CD14-positive monocyte (primary cell): ENCODE results near the gene CDK16. TPM values are rescaled to one million over a fixed set of nuclear protein-coding genes. Genes with fewer than 3 reads are reported as not detected.
A peak's percentile ranks its signal among the peaks of the same experiment; 100 is the strongest.

Experiments used
- DNase-seq, 3 donors: peaks; one replicate each; pipeline ENCODE4 v3.0.0-alpha.2; 2011 to 2022
- H2AFZ ChIP-seq: 2 replicates; pipeline ENCODE4 v1.6.0; 2012; ENCODE audit warnings: mild to moderate bottlenecking, low read depth, low read length, inconsistent platforms; ENCODE audit not compliant: insufficient read depth, poor library complexity, severe bottlenecking
- H3K27ac ChIP-seq, 2 donors: 1 replicate in 1 of 2; 2 replicates in 1 of 2; pipeline ENCODE4 v1.5.1; 2012 to 2013; ENCODE audit warnings: low read length in 2 of 2, control low read depth in 1 of 2, inconsistent platforms in 1 of 2, low read depth in 1 of 2, mild to moderate bottlenecking in 1 of 2
- H3K27me3 ChIP-seq, 2 donors: one replicate each; pipeline versions ENCODE4 v1.6.0 to v1.6.1; 2011 to 2013; ENCODE audit warnings: low read length in 2 of 2; ENCODE audit not compliant: control insufficient read depth in 2 of 2, insufficient read depth in 2 of 2
- H3K36me3 ChIP-seq, 2 donors: replicated peaks in 1 of 2; 1 replicate in 1 of 2; 2 replicates in 1 of 2; pipeline versions ENCODE4 v1.5.1 to v1.6.1; 2012 to 2013; ENCODE audit warnings: low read length in 2 of 2, control low read depth in 1 of 2, inconsistent platforms in 1 of 2, mild to moderate bottlenecking in 1 of 2; ENCODE audit not compliant: insufficient read depth in 2 of 2, control insufficient read depth in 1 of 2
- H3K4me1 ChIP-seq, 2 donors: 1 replicate in 1 of 2; 2 replicates in 1 of 2; pipeline versions ENCODE4 v1.5.1 to v1.6.1; 2012 to 2013; ENCODE audit warnings: low read length in 2 of 2, control low read depth in 1 of 2, inconsistent platforms in 1 of 2, mild to moderate bottlenecking in 1 of 2, moderate library complexity in 1 of 2; ENCODE audit not compliant: insufficient read depth in 2 of 2, control insufficient read depth in 1 of 2
- H3K4me2 ChIP-seq: replicated peaks from 2 replicates; pipeline ENCODE3; 2012; ENCODE audit warnings: low read length, moderate library complexity, mild to moderate bottlenecking; ENCODE audit not compliant: poor library complexity, severe bottlenecking; ENCODE audit errors: extremely low read depth
- H3K4me3 ChIP-seq, 3 experiments: fragments of 200-600 bp in 1 of 3; sonication (generic) in 1 of 3; replicated peaks in 1 of 3; 1 replicate in 2 of 3; 2 replicates in 1 of 3; pipeline ENCODE4 v1.5.1; 2011 to 2013; ENCODE audit warnings: low read length in 3 of 3, mild to moderate bottlenecking in 3 of 3, control low read depth in 2 of 3, low read depth in 2 of 3, inconsistent platforms in 1 of 3, moderate library complexity in 1 of 3
- H3K79me2 ChIP-seq: 2 replicates; pipeline ENCODE4 v1.6.0; 2012; ENCODE audit warnings: mild to moderate bottlenecking, control low read depth, inconsistent platforms, low read length, moderate library complexity; ENCODE audit not compliant: insufficient read depth
- H3K9ac ChIP-seq: 2 replicates; pipeline ENCODE4 v1.6.0; 2017; ENCODE audit warnings: low read length, mild to moderate bottlenecking; ENCODE audit not compliant: insufficient read depth, poor library complexity, severe bottlenecking
- H3K9me3 ChIP-seq, 2 donors: replicated peaks in 1 of 2; 1 replicate in 1 of 2; 2 replicates in 1 of 2; pipeline versions ENCODE4 v1.5.1 to v1.6.1; 2012 to 2013; ENCODE audit warnings: low read length in 2 of 2, control low read depth in 1 of 2; ENCODE audit not compliant: control insufficient read depth in 1 of 2, insufficient read depth in 1 of 2
- H4K20me1 ChIP-seq: 2 replicates; pipeline ENCODE4 v1.6.0; 2012; ENCODE audit warnings: mild to moderate bottlenecking, low read length, control low read depth, moderate library complexity; ENCODE audit not compliant: insufficient read depth
- H3K27ac Mint-ChIP-seq, 7 donors: one replicate each; pipeline ENCODE4 v1.8.0; 2020; ENCODE audit warnings: mild to moderate bottlenecking in 7 of 7, mixed read lengths in 7 of 7, moderate library complexity in 6 of 7, inconsistent platforms in 2 of 7
- H3K27me3 Mint-ChIP-seq, 3 donors: one replicate each; pipeline ENCODE4 v1.8.0; 2021 to 2022; ENCODE audit warnings: low read depth in 3 of 3, mild to moderate bottlenecking in 3 of 3, mixed read lengths in 3 of 3, moderate library complexity in 3 of 3, inconsistent platforms in 1 of 3
- H3K36me3 Mint-ChIP-seq, 2 donors: one replicate each; pipeline ENCODE4 v1.8.0; 2020; ENCODE audit warnings: mixed read lengths in 2 of 2, inconsistent platforms in 1 of 2, mild to moderate bottlenecking in 1 of 2
- H3K4me1 Mint-ChIP-seq: one replicate; pipeline ENCODE4 v1.8.0; 2020; ENCODE audit warnings: mild to moderate bottlenecking, mixed read lengths
- H3K4me3 Mint-ChIP-seq, 2 donors: one replicate each; pipeline ENCODE4 v1.8.0; 2020; ENCODE audit warnings: mild to moderate bottlenecking in 2 of 2, mixed read lengths in 2 of 2, moderate library complexity in 1 of 2
- H3K9me3 Mint-ChIP-seq, 7 donors: one replicate each; pipeline ENCODE4 v1.8.0; 2020 to 2022; ENCODE audit warnings: mixed read lengths in 7 of 7, mild to moderate bottlenecking in 6 of 7, moderate library complexity in 6 of 7, inconsistent platforms in 2 of 7
- CTCF ChIP-seq: fragments of 200-600 bp; IDR thresholded peaks from one replicate; pipeline ENCODE4 v1.8.0; 2022; ENCODE audit warnings: antibody characterized with exemption, mild to moderate bottlenecking
- WGBS: methylation state at CpG from one replicate; pipeline ENCODE4 v1.1.5; 2013; ENCODE audit warnings: missing lambda C conversion rate; ENCODE audit not compliant: insufficient coverage; 5-methylcytosine and 5-hydroxymethylcytosine counted together
- intact Hi-C, 2 donors: fragments of 100-400 bp; cut with micrococcal nuclease; formaldehyde crosslinking; loops; one replicate each; pipeline versions ENCODE4 v1.15.0 to v1.15.1; 2023
- polyA plus RNA-seq, 3 donors: library from polyadenylated mRNA; depleted of rRNA in 1 of 3; unstranded in 2 of 3; stranded (reverse) in 1 of 3; fragments of 300-500 nt in 2 of 3; fragments of >200 nt in 1 of 3; fragmentation: Illumina TruSeq in 2 of 3; gene quantifications; 1 replicate in 2 of 3; 2 replicates in 1 of 3; pipeline ENCODE4 v1.2.3, GENCODE V29; 2012 to 2021

Gene CDK16
- polyA plus RNA-seq, 3 donors, result 7.3 to 97.4 (median 14.1) TPM

- H3K9me3 ChIP-seq, result no peaks in the 10 kb centered on the region
- Mint-ChIP-seq H3K27ac (peak overlapping the region in 1 of 7 donors; percentile 58), H3K27me3 (peaks cover 0 to 48% (median 1%) of the 10 kb centered on the region in 3 donors), H3K9me3 (peaks cover 0 to 4% (median 0%) of the 10 kb centered on the region in 7 donors), H3K36me3 (peaks cover 66 to 85% of the 10 kb centered on the region in 2 donors), H3K4me1 (no peaks in the 10 kb centered on the region), H3K4me3 (no peak overlapping the region)
- no peaks in the 10 kb centered on the region for H3K4me1 ChIP-seq
- H3K36me3 ChIP-seq, result peaks cover 72 to 90% of the 10 kb centered on the region in 2 donors
- no peak overlapping the region for H3K27ac ChIP-seq
- H3K4me2 ChIP-seq, result no peak overlapping the region
- H3K27me3 ChIP-seq, result no peaks in the 10 kb centered on the region
- no peak overlapping the region for H2AFZ ChIP-seq
- no peak overlapping the region for H3K4me3 ChIP-seq
- DNase-seq, result no peak
- H3K9ac ChIP-seq, result no peak overlapping the region
- TF ChIP-seq CTCF, result no peak
- H3K79me2 ChIP-seq, result no peaks in the 10 kb centered on the region
- intact Hi-C loops, result no loop called here
- WGBS, result 100% methylated on average over 3 of the region's 8 CpGs
- H4K20me1 ChIP-seq, result peaks cover 10% of the 10 kb centered on the region
Observed at GRCh38 chrX:47180346-47180745, 38.1 kb upstream of the CDK16 start.

- H3K4me3 ChIP-seq, result no peak overlapping the region
- Mint-ChIP-seq H3K4me3 (no peak overlapping the region), H3K27me3 (peaks cover 0 to 47% (median 0%) of the 10 kb centered on the region in 3 donors), H3K4me1 (no peaks in the 10 kb centered on the region), H3K36me3 (peaks cover 66 to 85% of the 10 kb centered on the region in 2 donors), H3K27ac (peak overlapping the region in 1 of 7 donors; percentile 33), H3K9me3 (peaks cover 0 to 4% (median 0%) of the 10 kb centered on the region in 7 donors)
- no peak overlapping the region for H3K9ac ChIP-seq
- peaks cover 6% of the 10 kb centered on the region for H4K20me1 ChIP-seq
- no peaks in the 10 kb centered on the region for H3K79me2 ChIP-seq
- peaks cover 72 to 90% of the 10 kb centered on the region in 2 donors for H3K36me3 ChIP-seq
- 100% methylated on average over 4 of the region's 10 CpGs for WGBS
- H3K27ac ChIP-seq, result no peak overlapping the region
- no peak overlapping the region for H2AFZ ChIP-seq
- H3K4me1 ChIP-seq, result no peaks in the 10 kb centered on the region
- intact Hi-C loops, result no loop called here
- H3K4me2 ChIP-seq, result no peak overlapping the region
- H3K9me3 ChIP-seq, result no peaks in the 10 kb centered on the region
- TF ChIP-seq CTCF, result no peak
- DNase-seq, result no peak
- no peaks in the 10 kb centered on the region for H3K27me3 ChIP-seq
Observed at GRCh38 chrX:47181301-47181700, 37.2 kb upstream of the CDK16 start.
